Right cardiac atrium (tissue), 5 donors: Measurements from ENCODE around the gene ANO2. TPM values are rescaled to one million over a fixed set of nuclear protein-coding genes. Genes with fewer than 3 reads are reported as not detected.

Source experiments
- ATAC-seq, 2 donors: fragments of 200-7000 bp; cut with Tn5 transposase; one replicate each; pipeline versions ENCODE4 v1.8.0 to v1.9.1; 2020; ENCODE audit warnings: moderate library complexity in 2 of 2, mild to moderate bottlenecking in 1 of 2
- DNase-seq, 3 donors: peaks; one replicate each; pipeline ENCODE4 v3.0.0-alpha.2; 2020
- H3K27ac ChIP-seq: one replicate; pipeline ENCODE4 v1.5.1; 2013; ENCODE audit warnings: mild to moderate bottlenecking, low read length, control low read depth, moderate library complexity
- H3K27me3 ChIP-seq: one replicate; pipeline ENCODE4 v1.6.1; 2013; ENCODE audit not compliant: control insufficient read depth, insufficient read depth
- H3K4me1 ChIP-seq: one replicate; pipeline ENCODE4 v1.6.1; 2013; ENCODE audit warnings: low read length; ENCODE audit not compliant: control insufficient read depth, insufficient read depth
- H3K4me3 ChIP-seq: one replicate; pipeline ENCODE4 v1.5.1; 2013; ENCODE audit warnings: low read length, control low read depth
- H3K9me3 ChIP-seq: one replicate; pipeline ENCODE4 v1.6.1; 2013; ENCODE audit warnings: low read length; ENCODE audit not compliant: control insufficient read depth
- WGBS: extraction: QIAGEN DNeasy Blood & Tissue Kit; methylation state at CpG from one replicate; pipeline ENCODE4 v1.1.7; 2013; 5-methylcytosine and 5-hydroxymethylcytosine counted together
- intact Hi-C, 4 donors: fragments of 100-400 bp; cut with DNase I; formaldehyde crosslinking; loops; one replicate each; pipeline versions ENCODE4 v1.11.0 to v1.14.0; 2022 to 2023
- polyA plus RNA-seq: library from polyadenylated mRNA; stranded (reverse); fragments of 200-250 nt; gene quantifications from one replicate; pipeline ENCODE4 v1.2.3, GENCODE V29; 2013
- total RNA-seq, 4 donors: library from RNA; stranded (reverse); fragmentation: NEBNext Ultra II Directional; extraction: Animal tissue kit (Norgen Biotek cat#: 25700); gene quantifications; one replicate each; pipeline ENCODE4 v1.2.1, GENCODE V29; 2021
- donor health status: healthy with polysubstance abuse.
- donor health status: DM: no; HTN: yes; CAD: no.
- donor health status: DM: no; HTN: no; CAD: no.
- donor health status: DM: no; HTN: yes; CAD: no; lungs with severe emphysema.
- donor health status: DM: yes; HTN: yes; CAD: no.

The ANO2 gene
- total and polyA plus RNA-seq, 5 donors, result 7.0 to 12.5 (median 10.9) TPM

DNA sequence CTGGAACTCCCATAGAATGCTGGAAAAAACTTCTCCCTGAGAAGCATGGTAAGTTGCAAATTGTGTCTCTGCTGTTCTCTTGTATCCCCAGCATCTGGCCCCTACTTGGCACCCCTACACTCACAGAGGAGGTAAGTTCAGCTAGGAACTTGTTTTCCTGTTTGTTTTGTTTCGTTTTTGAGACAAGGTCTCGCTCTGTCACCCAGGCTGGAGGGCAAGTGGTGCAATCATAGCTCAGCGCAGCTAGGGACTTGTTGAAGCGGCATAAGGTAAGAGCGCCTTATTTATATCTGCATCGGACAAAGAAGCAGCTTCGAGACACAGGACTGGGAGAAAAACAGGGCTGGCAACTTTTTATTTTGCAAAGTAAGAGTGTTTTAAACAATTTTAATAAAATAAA lies 18.5 kb upstream of the ANO2 start:
- no peak overlapping the region for H3K27ac ChIP-seq
- H3K4me1 ChIP-seq, result no peaks in the 10 kb centered on the region
- H3K9me3 ChIP-seq, result no peaks in the 10 kb centered on the region
- no peak for ATAC-seq
- no peaks in the 10 kb centered on the region for H3K27me3 ChIP-seq
- 84% methylated on average over 7 of the region's 7 CpGs for WGBS
- intact Hi-C loops, result no loop called here
- H3K4me3 ChIP-seq, result no peak overlapping the region
- no peak for DNase-seq

DNA sequence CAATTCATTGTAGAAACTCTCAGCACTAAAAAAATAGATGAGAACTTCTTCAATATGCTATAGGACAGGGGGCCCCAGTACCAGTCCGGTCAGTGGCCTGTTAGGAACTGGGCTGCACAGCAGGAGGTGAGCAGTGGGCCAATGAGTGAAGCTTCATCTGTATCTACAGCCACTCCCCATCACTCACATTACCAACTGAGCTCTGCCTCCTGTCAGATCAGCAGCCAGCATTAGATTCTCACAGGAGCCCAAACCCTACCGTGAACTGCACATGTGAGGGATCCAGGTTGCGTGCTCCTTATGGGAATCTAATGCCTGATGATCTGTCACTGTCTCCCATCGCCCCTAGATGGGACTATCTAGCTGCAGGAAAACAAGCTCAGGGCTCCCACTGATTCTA lies 15.7 kb upstream of the ANO2 start:
- Histone ChIP-seq H3K9me3 (no peaks in the 10 kb centered on the region), H3K27me3 (no peaks in the 10 kb centered on the region), H3K27ac (no peak overlapping the region), H3K4me1 (no peaks in the 10 kb centered on the region), H3K4me3 (no peak overlapping the region)
- WGBS, result 75% methylated on average over 4 of the region's 4 CpGs
- ATAC-seq (no peak), DNase-seq (no peak)
- intact Hi-C loops, result no loop called here

DNA sequence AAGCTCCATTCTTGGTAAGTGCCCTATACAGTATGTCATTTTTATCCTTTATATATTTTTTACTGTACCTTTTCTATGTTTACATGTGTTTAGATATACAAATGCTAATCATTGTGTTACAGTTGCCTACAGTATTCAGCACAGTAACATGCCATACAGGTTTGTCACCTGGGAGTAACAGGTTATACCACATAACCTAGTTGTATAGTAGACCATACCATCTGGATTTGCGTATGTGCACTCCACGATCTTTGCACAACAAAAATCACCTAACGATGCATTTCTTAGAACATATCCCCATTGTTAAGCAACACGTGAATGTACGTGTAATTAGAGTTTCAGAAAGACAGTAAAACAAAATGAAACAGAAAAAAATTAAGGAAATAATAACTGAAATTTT lies 11.9 kb upstream of the ANO2 start:
- intact Hi-C loops, result no loop called here
- no peaks in the 10 kb centered on the region for H3K4me1 ChIP-seq
- DNase-seq (no peak), ATAC-seq (no peak)
- H3K4me3 ChIP-seq, result no peak overlapping the region
- H3K27me3 ChIP-seq, result no peaks in the 10 kb centered on the region
- WGBS, result 95% methylated on average over 5 of the region's 5 CpGs
- H3K27ac ChIP-seq, result no peak overlapping the region
- no peaks in the 10 kb centered on the region for H3K9me3 ChIP-seq

DNA sequence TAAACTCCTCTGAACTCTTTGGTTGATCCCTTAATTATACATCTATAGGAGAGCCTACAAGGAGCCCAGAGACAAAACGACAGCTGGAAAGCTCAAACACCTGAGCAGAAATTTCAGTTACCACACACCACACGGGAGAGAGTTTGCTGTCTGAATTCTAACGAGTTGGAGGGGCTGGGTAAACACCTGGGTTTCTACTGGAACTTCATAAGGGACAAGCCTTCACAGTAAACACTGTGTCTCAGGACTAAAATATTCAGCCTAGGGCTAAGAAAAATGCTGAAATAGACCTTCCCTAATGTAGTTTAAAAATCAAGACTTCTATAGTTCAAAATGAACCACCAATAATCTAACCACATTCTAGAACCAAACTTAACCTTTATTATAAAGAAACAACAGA lies 9.6 kb upstream of the ANO2 start:
- no peaks in the 10 kb centered on the region for H3K9me3 ChIP-seq
- no peak for DNase-seq
- no peak for ATAC-seq
- no peak overlapping the region for H3K27ac ChIP-seq
- H3K27me3 ChIP-seq, result no peaks in the 10 kb centered on the region
- H3K4me3 ChIP-seq, result no peak overlapping the region
- 32% methylated on average over 3 of the region's 3 CpGs for WGBS
- intact Hi-C loops, result no loop called here
- no peaks in the 10 kb centered on the region for H3K4me1 ChIP-seq

DNA sequence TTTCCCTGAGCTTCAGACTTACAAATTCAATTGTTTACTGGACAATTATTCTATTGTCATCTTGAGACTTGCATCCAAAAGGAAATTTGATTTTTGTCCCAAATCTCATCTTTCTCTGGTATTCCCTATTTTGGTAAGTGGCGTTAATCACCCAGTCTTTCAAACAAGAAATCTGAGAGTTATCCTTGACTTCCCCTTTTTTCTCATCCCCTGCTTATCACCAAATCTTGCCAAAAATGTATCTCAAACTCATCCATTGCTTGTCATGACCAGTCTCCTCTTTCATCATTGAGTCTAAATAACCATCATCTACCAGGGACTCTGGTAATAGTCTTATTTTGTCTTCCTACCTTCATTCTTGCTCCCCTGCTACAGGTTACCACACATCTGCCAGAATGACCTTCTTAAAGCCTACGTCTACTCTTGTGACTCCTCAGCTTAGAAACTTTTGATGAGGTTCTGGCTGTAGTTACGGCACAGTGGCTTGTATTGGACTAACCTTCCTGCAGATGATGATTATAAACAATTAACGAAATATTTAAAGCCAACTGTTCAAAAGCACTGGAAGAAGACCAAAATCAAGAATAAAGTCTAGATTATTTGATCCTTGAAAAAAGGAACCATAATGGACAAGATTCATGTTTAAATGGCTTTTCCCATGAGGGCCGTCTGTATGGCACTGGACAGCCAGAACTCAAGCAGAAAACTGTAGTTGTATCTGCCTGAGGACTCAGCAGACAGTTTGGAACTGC lies 9.0 kb upstream of the ANO2 start:
- Histone ChIP-seq H3K4me3 (no peak overlapping the region), H3K27me3 (no peaks in the 10 kb centered on the region), H3K27ac (no peak overlapping the region), H3K9me3 (no peaks in the 10 kb centered on the region), H3K4me1 (no peaks in the 10 kb centered on the region)
- 79% methylated on average over 5 of the region's 5 CpGs for WGBS
- DNase-seq (no peak), ATAC-seq (no peak)
- intact Hi-C loops, result no loop called here

DNA sequence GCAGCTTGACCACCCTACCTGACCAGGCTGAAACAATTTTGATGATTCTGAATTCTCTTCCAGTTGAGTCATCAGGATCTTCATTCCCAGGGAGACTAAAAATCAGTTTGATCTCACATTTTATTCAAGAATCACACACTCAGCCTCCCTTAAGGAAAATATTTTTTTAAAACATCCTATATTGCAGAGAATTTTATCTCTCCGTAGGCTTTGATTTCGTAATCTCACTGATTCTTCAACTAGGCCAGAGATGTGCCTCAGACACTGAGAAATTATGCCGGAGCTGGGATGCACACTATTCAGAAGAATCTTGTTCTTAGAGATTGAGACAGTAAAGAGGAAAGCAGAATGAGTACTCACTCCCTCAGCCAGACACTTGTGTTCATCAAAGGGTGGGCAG lies 7.0 kb upstream of the ANO2 start:
- Histone ChIP-seq H3K9me3 (no peaks in the 10 kb centered on the region), H3K4me1 (no peaks in the 10 kb centered on the region), H3K4me3 (no peak overlapping the region), H3K27ac (no peak overlapping the region), H3K27me3 (no peaks in the 10 kb centered on the region)
- DNase-seq (no peak), ATAC-seq (no peak)
- intact Hi-C loops, result no loop called here
- 78% methylated on average over 3 of the region's 3 CpGs for WGBS

DNA sequence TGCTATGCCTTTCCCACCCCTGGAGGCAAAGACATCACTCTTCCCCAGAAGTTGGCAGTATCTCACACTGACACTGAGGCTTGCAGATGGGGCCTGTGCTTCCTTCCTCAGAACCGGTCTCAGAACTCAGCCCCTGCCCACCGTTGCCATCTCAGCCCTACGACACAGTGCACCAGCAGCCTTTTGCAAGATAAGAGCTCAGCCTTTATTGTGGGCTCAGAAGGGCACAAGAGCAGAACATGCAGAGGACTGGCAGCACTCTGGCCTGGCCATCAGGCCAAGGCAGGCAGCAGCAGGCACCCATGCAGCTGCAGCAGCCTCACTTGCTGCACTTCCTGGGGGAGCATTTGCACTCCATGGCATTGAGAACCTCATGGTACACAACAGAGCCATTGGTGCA lies 3.6 kb upstream of the ANO2 start:
- H3K4me3 ChIP-seq, result no peak overlapping the region
- DNase-seq (no peak), ATAC-seq (no peak)
- no peaks in the 10 kb centered on the region for H3K4me1 ChIP-seq
- no peaks in the 10 kb centered on the region for H3K27me3 ChIP-seq
- no peak overlapping the region for H3K27ac ChIP-seq
- WGBS, result 56% methylated on average over 3 of the region's 3 CpGs
- intact Hi-C loops, result no loop called here
- no peaks in the 10 kb centered on the region for H3K9me3 ChIP-seq

DNA sequence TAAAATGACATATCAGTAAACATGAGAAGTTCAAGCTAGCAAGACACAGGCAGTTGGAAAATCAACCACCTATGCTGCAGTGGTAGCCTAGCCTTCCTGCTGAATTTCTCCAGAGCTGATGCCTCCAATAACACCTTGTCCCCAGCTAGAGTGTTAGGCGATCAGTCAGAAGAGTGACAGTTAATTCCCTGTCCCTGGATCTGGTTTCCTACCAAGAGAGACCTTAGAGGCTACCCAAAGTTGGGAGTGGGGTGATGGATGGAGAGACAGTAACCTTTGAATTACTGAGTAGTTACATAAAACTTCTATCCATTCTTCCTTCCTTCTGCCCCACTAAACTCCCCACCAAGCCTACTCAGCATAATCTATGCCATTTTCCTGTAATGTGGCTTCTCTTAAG lies 1.9 kb upstream of the ANO2 start:
- H3K4me1 ChIP-seq, result no peaks in the 10 kb centered on the region
- 82% methylated on average over 1 of the region's 1 CpG for WGBS
- intact Hi-C loops, result no loop called here

DNA sequence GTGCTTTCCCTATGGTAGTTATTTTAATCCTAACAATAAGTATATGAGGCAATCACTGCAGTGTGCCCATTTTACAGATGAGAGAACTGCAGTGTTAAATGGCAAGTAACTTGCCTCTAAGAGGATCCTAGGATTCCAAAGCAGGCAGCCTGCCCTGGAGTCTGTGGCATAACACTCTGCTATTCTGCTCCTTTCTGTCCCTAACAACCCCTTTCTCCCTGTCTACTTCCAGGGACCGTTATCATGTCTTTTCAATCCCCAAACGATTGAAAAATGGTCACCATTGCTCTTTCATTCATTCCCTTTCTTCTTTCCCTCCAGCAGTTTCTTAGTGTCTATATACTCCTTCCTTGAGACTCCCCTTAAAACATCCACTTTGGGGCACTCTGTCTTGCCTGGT lies 1.3 kb upstream of the ANO2 start:
- 86% methylated on average over 2 of the region's 2 CpGs for WGBS
- Histone ChIP-seq H3K27me3 (no peaks in the 10 kb centered on the region), H3K4me3 (no peak overlapping the region), H3K27ac (no peak overlapping the region), H3K4me1 (no peaks in the 10 kb centered on the region), H3K9me3 (no peaks in the 10 kb centered on the region)
- DNase-seq, result no peak
- intact Hi-C loops, result no loop called here
- no peak for ATAC-seq

More for the DNA sequence above, 1.9 kb upstream of the ANO2 start:
- ATAC-seq (no peak), DNase-seq (no peak)
- no peaks in the 10 kb centered on the region for H3K27me3 ChIP-seq
- no peaks in the 10 kb centered on the region for H3K9me3 ChIP-seq
- H3K27ac ChIP-seq, result no peak overlapping the region
- H3K4me3 ChIP-seq, result no peak overlapping the region

DNA sequence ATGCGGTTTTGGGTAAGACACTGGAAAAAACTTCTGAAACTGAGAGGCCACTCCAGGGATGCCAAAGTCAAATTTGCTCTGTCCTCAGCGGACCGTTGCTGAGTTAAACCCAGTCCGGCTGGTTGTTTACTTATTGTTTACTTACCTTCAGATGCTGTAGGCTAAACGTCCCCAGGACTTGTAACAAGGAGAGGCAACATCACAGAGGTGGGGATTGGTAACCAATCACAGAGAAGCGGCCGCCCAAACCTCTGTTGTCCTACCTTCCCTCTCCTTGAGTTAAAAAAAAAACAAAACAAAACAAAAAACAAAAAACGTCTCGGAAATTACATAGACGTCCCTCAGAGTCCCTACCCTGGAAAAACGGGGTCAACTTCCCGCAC lies 380 bp downstream of the ANO2 start:
- DNase-seq (no peak), ATAC-seq (no peak)
- intact Hi-C loops, result no loop called here
- Histone ChIP-seq H3K27me3 (no peaks in the 10 kb centered on the region), H3K4me3 (peak overlapping the region; percentile 26), H3K9me3 (no peaks in the 10 kb centered on the region), H3K4me1 (no peaks in the 10 kb centered on the region), H3K27ac (no peak overlapping the region)
- 30% methylated on average over 12 of the region's 12 CpGs for WGBS

DNA sequence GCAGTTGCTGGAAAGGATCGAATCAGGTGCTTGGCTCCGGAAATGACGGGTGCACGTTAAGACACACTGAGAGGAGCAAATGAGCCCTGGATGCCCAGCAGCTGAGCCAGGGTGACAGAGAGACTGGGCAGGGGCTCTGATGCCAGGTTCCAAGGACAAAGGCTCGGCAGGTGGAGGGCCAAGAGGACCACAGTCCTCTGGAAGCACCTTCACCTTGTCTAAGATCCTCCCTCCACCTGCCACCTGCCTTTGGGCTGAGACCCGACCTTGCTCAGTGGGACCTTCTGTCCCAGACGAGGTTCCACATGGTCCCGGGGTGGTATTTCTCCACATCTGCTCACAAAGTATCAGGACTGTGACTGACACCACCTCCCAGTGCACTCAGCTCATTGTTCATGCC lies 1.0 kb downstream of the ANO2 start:
- Histone ChIP-seq H3K27ac (no peak overlapping the region), H3K27me3 (no peaks in the 10 kb centered on the region), H3K4me3 (no peak overlapping the region), H3K4me1 (no peaks in the 10 kb centered on the region), H3K9me3 (no peaks in the 10 kb centered on the region)
- 85% methylated on average over 8 of the region's 8 CpGs for WGBS
- intact Hi-C loops, result no loop called here
- DNase-seq, result no peak
- peak in 1 of 2 donors; percentile 5 for ATAC-seq

DNA sequence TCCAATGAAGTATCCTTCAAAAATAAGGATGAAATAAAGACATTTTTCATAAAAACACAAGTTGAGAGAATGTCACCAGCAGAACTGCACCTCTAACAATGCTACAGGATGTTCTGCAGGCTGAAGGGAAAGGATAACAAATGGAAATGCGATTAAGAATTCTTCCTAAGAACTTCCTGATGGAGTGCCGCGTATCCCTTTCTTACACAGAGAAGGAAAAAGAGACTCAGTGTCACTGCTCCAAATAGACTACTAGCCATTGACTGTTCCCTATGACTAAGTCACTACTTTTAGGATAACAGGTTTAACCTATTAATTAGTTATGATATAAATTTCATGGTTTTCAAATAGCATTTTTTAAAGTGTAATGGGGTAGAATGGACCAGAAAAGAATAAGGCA lies 3.2 kb downstream of the ANO2 start:
- Histone ChIP-seq H3K27me3 (no peaks in the 10 kb centered on the region), H3K4me1 (no peaks in the 10 kb centered on the region), H3K4me3 (no peak overlapping the region), H3K9me3 (no peaks in the 10 kb centered on the region), H3K27ac (no peak overlapping the region)
- no peak for ATAC-seq
- DNase-seq, result no peak
- intact Hi-C loops, result no loop called here
- 59% methylated on average over 3 of the region's 3 CpGs for WGBS
